ENCODE data around the gene PLPP4.

GRCh38 chr10:120607016-120607709 lies 150.1 kb downstream of the PLPP4 start:
- TF ChIP-seq CTCF (IDR thresholded peaks at IDR 0.05) (no peak), POLR2A (IDR thresholded peaks at IDR 0.05) (no peak)
